Measurements from ENCODE around the gene LRG1. TPM values are rescaled to one million over a fixed set of nuclear protein-coding genes. Genes with fewer than 3 reads are reported as not detected.
"Not testable (repeated sequence)": the region's sequence is repeated elsewhere in the genome, so short reads cannot be mapped to it uniquely, and the experiment has no call there.

LRG1 gene
- total RNA-seq, 4 donors from 2014 or later, result 2.1 to 8.5 TPM; not detected in 2

DNA sequence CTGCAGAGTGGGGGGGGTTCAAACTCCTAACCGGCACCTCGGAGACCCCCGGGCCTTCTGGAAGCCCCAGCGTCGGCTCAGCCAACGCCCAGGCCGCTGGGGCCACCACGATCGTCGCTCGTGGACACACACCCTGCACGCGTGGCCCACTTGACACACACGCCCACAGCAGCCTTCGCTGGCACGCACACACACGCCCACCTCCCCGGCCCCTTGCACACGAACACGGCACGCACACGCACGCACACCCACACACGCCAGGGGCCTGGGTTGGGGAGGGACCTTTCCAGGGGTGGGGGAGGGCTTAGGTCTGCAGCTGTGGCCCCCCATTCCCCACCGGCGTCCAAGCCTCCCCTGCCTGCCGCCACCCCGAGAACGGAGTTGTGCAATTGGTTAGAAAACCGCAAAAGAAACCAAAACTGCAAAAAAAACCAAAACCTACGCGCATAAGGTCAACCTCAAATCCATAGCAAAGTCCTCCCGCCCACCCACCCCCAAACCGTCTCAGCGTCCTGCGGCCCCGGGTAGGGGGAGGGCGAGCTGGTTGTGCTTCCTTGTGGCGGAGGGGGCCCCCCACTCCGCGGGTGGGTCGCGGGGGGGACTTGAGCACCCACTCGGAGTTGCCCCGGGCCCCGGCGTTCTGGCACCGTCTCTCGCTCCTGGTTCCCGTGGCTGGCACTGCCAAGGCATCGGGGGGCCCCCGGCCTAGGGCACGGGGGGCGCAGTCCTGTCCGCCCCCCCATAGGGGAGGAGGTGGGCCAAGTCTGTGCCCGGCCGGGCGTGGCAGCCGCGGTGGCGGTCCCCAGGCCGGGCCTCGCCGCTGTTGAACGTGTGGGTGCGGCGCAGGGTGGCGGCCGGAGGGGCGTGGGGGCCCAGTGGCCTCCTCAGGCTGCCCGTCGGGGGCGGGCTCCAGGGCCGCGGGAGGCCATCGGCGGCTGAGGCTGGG, 3.3 kb upstream of the LRG1 start:
- no CpG with 5 or more reads among the region's 77 CpGs for WGBS, 2 donors (ENCODE audit: low coverage in 1 of 2)
- peak overlapping the region in 1 of 2 donors; percentile 22 for H3K4me3 ChIP-seq
- no peak for ATAC-seq

DNA sequence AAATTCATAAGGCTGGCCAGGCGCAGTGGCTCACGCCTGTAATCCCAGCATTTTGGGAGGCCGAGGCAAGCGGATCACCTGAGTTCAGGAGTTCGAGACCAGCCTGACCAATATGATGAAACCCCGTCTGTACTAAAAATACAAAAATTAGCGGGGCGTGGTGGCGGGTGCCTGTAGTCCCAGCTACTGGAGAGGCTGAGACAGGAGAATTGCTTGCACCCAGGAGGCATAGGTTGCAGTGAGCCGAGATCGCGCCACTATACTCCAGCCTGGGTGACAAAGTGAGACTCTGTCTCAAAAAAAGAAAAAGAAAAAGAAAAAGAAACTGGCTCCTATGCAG, 1.9 kb upstream of the LRG1 start:
- H3K9me3 ChIP-seq, ATAC-seq, H3K4me3 ChIP-seq, H3K36me3 ChIP-seq, H3K27ac ChIP-seq, H3K4me1 ChIP-seq: not testable (repeated sequence)
- 94 to 100% methylated on average over 2 to 10 of the region's 12 CpGs for WGBS, 2 donors (ENCODE audit: low coverage in 1 of 2)
- H3K27me3 ChIP-seq, result peaks cover 26% of the 10 kb centered on the region

More for the DNA sequence above, 3.3 kb upstream of the LRG1 start:
- no peak for TF ChIP-seq EP300 (IDR thresholded peaks at IDR 0.05)
- TF ChIP-seq POLR2AphosphoS5 (IDR thresholded peaks at IDR 0.05), result no peak
- TF ChIP-seq, protein P1, sequence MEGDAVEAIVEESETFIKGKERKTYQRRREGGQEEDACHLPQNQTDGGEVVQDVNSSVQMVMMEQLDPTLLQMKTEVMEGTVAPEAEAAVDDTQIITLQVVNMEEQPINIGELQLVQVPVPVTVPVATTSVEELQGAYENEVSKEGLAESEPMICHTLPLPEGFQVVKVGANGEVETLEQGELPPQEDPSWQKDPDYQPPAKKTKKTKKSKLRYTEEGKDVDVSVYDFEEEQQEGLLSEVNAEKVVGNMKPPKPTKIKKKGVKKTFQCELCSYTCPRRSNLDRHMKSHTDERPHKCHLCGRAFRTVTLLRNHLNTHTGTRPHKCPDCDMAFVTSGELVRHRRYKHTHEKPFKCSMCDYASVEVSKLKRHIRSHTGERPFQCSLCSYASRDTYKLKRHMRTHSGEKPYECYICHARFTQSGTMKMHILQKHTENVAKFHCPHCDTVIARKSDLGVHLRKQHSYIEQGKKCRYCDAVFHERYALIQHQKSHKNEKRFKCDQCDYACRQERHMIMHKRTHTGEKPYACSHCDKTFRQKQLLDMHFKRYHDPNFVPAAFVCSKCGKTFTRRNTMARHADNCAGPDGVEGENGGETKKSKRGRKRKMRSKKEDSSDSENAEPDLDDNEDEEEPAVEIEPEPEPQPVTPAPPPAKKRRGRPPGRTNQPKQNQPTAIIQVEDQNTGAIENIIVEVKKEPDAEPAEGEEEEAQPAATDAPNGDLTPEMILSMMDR (IDR thresholded peaks at IDR 0.05), result no peak
- TF ChIP-seq POLR2A (IDR thresholded peaks at IDR 0.05), result no peak
- peaks cover 0 to 9% (median 0%) of the 10 kb centered on the region in 3 donors for H3K9me3 ChIP-seq
- peaks cover 21% of the 10 kb centered on the region for H3K27me3 ChIP-seq
- H3K4me1 ChIP-seq, result no peaks in the 10 kb centered on the region
- no peak overlapping the region for H3K27ac ChIP-seq
- H3K36me3 ChIP-seq, result no peaks in the 10 kb centered on the region

DNA sequence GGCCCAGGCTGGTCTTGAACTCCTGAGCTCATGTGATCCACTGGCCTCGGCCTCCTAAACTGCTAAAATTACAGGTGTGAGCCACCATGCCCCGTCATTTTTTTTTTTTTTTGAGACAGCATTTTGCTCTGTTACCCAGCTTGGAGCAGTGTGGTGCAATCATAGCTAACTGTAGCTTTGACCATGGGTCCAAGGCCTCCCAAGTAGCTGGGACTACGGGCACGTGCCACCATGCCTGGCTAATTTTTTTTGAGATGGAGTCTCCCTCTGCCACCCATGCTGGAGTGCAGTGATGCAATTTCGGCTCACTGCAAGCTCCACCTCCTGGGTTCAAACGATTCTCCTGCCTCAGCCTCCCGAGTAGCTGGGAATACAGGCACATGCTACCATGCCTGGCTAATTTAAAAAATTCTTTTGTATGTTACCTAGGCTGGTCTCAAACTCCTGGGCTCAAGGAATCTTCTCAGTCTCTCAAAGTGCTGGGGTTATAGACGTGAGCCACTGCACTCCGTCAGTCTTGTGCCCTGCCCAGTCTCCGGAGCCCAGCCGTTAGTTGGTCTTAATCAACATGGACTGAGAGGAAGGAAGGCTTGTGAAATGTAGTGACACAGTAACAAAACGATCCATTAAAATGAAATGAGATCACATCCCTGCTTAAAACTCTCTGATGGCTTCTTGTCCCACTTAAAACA, 1.4 kb upstream of the LRG1 start:
- Histone ChIP-seq H3K27me3 (peaks cover 26% of the 10 kb centered on the region), H3K4me3 (no peak overlapping the region), H3K4me1 (no peaks in the 10 kb centered on the region), H3K27ac (no peak overlapping the region), H3K36me3 (no peaks in the 10 kb centered on the region), H3K9me3 (peaks cover 0 to 9% (median 0%) of the 10 kb centered on the region in 3 donors)
- TF ChIP-seq, protein P1 (IDR thresholded peaks at IDR 0.05), result no peak
- TF ChIP-seq POLR2AphosphoS5 (IDR thresholded peaks at IDR 0.05) (no peak), POLR2A (IDR thresholded peaks at IDR 0.05) (no peak), EP300 (IDR thresholded peaks at IDR 0.05) (no peak)
- ATAC-seq, result no peak
- WGBS, 2 donors (ENCODE audit: low coverage in 1 of 2), result 80 to 100% methylated on average over 2 to 8 of the region's 12 CpGs

- H3K4me1 ChIP-seq, result peaks cover 0 to 18% (median 0%) of the 10 kb centered on the region in 3 donors
- 65% methylated on average over 2 of the region's 3 CpGs; no CpG with 5 or more reads in 1 of the 2 donors for WGBS, 2 donors (ENCODE audit: low coverage in 1 of 2)
- TF ChIP-seq, protein P1 (IDR thresholded peaks at IDR 0.05), result no peak
- no peak for TF ChIP-seq POLR2AphosphoS5 (IDR thresholded peaks at IDR 0.05)
- TF ChIP-seq POLR2A (IDR thresholded peaks at IDR 0.05), result no peak
- no peak for TF ChIP-seq EP300 (IDR thresholded peaks at IDR 0.05)
- no peak overlapping the region for H3K4me3 ChIP-seq
- H3K36me3 ChIP-seq, result no peaks in the 10 kb centered on the region
- H3K27me3 ChIP-seq, result peaks cover 26% of the 10 kb centered on the region
- ATAC-seq, result no peak
- H3K27ac ChIP-seq, result peak overlapping the region in 1 of 4 donors; percentile 39
- peaks cover 0 to 9% (median 0%) of the 10 kb centered on the region in 3 donors for H3K9me3 ChIP-seq
These were observed 605 bp downstream of the LRG1 start for GRCh38 chr19:4539169-4539692.

DNA sequence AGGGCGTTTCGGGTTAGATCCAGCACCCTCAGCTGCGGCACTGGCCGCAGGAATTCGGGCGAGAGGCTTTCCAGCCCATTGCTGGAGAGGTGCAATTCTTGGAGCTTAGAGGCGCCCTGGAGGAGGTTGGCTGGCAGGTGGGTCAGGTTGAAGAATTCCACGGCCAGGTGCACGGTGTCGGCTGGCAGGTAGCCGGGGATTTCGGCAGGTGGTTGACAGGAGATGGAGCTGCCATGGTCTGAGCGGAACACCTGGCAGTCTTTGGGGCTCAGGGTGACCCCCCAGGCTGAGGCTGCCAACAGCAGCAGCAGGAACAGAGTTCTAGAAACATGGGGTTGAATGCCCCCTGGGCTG, 1.3 kb downstream of the LRG1 start:
- H3K4me3 ChIP-seq, result no peak overlapping the region
- no peaks in the 10 kb centered on the region for H3K36me3 ChIP-seq
- no peak for TF ChIP-seq EP300 (IDR thresholded peaks at IDR 0.05)
- TF ChIP-seq, protein P1 (IDR thresholded peaks at IDR 0.05), result no peak
- TF ChIP-seq POLR2A (IDR thresholded peaks at IDR 0.05), result no peak
- TF ChIP-seq POLR2AphosphoS5 (IDR thresholded peaks at IDR 0.05), result no peak
- peaks cover 0 to 18% (median 0%) of the 10 kb centered on the region in 3 donors for H3K4me1 ChIP-seq
- peaks cover 0 to 9% (median 0%) of the 10 kb centered on the region in 3 donors for H3K9me3 ChIP-seq
- H3K27ac ChIP-seq, result no peak overlapping the region
- ATAC-seq, result no peak
- peaks cover 26% of the 10 kb centered on the region for H3K27me3 ChIP-seq
- WGBS, 2 donors (ENCODE audit: low coverage in 1 of 2), result no CpG with 5 or more reads among the region's 13 CpGs

Measured in gastroesophageal sphincter (tissue), 4 donors.